HG03521 (cell line): ENCODE results near the gene NENF.
A peak's percentile ranks its signal among the peaks of the same experiment; 100 is the strongest.
"Not testable (repeated sequence)": the region's sequence is repeated elsewhere in the genome, so short reads cannot be mapped to it uniquely, and the experiment has no call there.

ENCODE experiments used
- ATAC-seq: cut with Tn5 transposase; IDR thresholded peaks from one replicate; pipeline ENCODE4 v1.9.1; 2021; ENCODE audit warnings: mild to moderate bottlenecking, moderate library complexity; ENCODE audit not compliant: unreplicated experiment

NENF gene

DNA sequence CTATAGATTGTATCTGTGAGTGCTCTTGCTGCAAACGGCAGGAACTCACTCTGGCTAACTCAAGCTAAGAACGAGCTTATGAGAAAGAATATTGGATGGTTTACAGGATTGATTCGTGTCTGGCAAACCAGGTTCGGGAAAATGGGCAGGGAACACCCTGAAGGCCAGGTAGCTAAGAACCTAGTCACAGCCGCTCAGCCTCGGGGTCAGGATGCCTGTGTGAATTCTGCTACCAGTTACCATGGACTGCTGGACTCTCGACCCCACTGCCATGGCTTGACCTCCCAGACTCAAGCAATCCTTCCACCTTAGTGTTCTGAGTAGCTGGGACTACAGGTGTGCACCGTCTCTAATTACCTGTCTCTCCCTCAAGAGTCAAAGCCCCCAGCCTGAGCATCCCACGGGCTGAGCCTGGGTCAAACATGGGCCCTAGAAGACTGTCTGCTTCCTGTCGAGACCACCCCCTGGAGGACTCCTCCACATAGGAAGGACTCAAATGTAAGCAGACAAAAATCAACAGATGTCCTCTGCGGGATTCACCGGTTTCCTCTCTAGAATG lies 45.8 kb downstream of the NENF start:
- ATAC-seq: no peak

- no peak for ATAC-seq
Observed at GRCh38 chr1:212479188-212479587, 46.5 kb downstream of the NENF start.

DNA sequence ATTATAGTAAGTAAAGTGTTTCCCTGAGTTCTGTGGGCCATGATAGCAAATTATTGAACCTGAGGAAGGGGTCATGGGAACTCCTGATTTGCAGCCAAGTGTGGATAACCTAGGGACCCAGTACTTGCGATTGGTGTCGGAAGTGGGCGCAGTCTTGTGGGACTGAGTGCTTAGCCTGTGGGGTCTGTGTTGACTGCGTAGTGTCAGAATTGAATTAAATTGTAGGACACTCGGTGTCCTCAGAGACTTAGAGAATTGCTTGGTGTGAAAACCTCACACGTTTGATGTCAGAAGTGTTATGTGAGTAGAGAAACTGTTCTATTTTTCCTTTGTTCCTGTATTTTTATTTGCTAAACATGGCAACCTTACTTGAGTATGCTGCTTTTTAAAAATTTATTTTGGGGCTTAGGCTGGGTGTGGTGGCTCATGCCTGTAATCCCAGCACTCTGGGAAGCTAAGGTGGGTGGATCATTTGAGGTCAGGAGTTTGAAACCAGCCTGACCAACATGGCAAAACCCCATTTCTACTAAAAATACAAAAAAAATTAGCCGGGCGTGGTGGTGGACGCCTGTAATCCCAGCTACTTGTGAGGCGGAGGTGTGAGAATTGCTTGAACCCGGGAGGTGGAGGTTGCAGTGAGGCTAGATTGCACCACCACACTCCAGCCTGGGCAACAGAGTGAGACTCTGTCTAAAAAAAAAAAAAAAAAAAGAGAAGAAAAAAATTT lies 48.2 kb downstream of the NENF start:
- ATAC-seq: not testable (repeated sequence)

GRCh38 chr1:212481438-212481767 lies 48.7 kb downstream of the NENF start:
- no peak for ATAC-seq

DNA sequence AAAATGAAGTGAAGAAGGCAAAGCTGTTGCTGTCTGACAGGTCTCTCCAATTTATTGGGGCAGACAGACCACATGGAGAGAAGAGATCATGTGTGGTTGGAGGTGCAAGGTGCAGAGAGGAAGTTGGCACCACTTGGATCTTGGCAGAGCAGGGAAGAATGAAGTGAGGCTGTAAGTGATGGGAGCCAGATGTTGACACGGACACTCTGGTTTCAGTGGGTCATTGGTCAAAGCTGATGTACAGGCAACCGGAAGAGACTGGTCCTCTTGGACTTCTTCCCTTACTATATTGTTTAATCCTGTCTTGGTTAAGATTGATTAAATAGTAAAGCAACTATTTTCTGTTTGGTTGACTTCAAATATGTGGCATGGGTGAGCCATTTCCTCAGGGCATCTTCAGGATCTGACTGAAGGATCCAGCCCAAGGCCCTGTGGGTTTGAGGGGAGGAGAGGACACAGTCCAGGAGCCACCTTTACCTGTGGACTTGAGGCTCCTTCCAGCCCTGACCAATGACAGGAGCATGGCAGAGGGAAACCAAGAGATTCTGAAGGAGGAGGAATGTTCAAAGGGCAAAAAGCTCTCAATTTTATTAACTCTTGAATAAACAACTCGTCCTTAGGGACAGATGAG lies 49.4 kb downstream of the NENF start:
- no peak for ATAC-seq

DNA sequence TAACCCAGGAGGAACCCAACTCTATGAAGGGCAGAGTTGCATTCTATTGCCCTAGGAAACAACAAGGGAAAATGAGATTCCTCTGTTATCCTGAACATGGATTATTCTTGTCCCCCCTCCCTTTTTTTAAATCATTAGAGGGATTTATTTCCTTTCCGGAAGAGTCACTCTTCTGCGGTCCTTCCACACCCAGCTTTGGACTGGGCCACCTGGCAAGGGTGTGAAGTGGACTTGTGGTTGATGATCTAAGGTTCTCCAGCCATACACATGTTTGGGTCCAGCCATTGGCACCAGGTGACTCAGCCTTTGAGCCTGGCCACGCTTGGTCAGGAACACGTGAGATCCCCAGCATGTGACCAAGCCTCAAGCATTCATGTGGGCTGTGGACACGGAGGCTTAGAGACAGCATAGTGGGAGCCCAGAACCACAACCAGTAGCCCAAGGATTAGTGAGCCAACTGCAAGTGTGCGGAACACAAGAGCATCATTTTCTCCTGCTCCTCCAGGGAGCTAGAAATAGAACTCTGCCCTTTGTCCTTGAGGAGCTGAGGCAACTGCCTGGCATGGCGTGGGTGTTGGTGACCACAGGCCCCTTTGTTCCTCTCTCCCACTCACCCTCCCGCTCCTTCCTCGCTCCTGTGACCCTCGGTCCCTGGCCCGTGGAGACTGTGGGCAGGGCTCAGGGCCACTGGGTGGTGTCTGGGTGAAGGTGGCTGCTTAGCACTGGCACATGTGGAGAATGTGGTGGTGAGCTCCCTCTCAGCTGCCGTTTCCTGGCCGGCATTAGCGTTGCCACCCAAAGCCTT lies 50.1 kb downstream of the NENF start:
- ATAC-seq: no peak

DNA sequence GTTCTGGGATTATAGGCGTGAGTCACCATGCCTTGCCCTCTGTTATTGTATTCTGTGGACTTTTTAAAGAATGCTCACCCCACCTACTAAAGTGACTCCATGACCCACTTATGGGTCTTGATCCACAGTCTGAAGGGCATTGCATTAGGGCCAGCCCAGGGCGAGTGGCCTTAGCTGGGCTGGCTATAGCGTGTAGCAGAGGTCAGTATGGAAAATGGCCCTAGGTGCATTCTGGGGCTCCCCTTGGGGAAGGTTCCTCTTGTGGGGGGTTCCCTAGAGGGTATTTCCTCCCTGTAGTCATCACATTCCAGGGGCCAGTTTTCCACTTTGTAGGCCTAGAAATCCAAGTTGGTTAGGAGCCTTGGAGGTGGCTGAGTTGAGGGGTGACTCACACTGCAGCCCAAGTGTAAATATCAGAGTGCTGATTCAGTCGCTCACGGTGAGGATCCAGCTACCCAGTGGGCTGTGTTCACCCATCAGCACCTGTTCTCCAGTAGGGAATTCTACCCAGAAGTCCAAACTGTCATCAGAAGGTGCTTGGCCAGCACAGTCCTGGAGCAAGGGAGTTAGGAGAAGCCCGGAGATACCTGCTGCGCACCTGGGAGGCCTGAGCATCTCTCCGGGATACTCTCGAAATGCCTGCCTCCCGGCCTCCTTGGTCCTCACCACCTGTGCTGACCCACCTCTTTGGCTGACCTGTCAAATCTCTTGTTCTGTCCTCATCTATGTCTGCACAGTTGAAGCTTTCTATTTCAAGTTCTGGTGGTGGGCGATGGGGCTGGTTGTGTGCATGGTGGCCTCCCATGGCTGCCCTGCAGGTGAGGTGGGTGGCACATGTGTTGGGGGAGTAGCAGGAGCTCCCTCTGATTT lies 52.2 kb downstream of the NENF start:
- no peak for ATAC-seq

DNA sequence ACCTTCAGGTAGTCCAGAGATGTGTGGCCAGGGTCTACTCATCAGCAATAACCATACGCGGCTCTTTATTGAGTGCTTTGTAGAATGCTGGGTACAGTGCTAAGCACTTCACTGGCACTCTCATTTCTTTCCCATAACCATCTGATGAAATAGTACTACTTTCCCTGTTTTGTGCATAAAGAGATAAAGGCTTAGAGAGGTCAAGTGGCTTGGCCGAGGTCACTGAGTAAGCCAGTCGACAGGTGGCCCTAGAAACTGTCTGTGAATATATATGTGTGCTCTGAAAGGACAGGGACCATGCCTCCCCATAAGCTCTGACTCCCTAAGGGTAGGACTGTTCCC lies 52.8 kb downstream of the NENF start:
- no peak for ATAC-seq

- ATAC-seq: no peak
Observed at GRCh38 chr1:212485913-212486618, 53.3 kb downstream of the NENF start.

DNA sequence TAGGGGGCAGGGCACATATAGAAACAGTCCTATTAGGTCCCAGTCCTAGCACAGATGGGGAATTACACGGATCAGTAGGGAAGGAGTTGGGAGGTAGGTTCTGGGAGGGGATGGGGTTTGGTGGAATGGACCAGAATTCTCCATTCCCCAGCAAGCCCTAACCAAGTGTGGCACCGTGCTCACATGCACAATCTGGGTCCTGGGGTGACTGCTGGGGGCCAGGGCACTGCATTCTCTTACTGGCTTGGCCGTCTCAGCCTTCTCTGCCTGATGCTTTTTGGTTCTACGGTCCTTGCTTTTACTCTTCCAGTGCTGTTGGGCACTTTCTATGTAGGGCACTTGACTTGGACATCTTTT lies 53.9 kb downstream of the NENF start:
- no peak for ATAC-seq

DNA sequence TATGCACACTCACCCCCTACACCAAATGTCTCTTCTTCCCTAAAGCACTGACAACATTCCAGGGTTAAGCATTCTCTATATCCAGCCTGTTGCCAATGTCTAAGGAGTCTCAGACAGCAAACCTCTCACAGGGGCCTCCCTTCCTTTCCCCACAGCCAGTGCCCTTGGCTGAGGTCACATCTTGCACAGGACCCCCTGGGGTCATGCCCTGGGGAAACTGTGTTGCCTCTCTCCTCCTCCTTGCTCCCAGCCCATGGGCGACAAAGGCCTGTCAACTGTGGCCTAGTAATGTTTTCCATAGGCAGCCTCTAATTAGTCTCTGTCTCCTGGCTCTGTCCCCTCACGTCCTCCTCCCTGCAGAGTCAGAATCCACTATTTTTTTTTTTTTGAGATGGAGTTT lies 54.6 kb downstream of the NENF start:
- ATAC-seq: no peak

DNA sequence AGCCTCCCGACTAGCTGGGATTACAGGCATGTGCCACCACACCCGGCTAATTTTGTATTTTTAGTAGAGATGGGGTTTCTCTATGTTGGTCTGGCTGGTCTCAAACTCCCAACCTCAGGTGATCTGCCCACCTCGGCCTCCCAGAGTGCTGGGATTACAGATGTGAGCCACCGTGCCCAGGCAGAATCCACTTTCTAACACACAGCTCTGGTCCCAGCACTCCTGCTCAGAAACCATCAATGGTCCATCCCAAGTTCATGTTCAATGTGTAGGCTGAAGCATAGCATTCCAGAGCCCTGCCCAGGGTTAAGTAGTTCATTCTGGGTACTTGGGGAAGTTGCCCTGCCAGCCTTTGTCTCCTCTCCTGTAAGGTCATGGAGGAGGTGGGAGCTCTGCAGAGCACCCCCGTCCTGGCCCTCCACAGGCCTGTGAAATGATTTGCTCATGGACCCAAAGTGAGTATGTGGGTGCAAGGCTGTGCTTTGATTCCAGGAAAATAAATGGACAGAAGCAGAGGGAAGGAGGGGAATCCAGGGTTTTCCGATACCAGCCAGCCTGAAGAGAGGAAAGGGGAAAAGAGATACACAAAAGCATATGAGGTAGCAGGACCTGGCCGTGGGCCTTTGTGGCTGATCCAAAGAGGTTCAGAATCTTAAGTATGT lies 55.2 kb downstream of the NENF start:
- ATAC-seq: no peak

- ATAC-seq: peak; percentile 77
Observed at GRCh38 chr1:212488436-212489283, 55.9 kb downstream of the NENF start.

DNA sequence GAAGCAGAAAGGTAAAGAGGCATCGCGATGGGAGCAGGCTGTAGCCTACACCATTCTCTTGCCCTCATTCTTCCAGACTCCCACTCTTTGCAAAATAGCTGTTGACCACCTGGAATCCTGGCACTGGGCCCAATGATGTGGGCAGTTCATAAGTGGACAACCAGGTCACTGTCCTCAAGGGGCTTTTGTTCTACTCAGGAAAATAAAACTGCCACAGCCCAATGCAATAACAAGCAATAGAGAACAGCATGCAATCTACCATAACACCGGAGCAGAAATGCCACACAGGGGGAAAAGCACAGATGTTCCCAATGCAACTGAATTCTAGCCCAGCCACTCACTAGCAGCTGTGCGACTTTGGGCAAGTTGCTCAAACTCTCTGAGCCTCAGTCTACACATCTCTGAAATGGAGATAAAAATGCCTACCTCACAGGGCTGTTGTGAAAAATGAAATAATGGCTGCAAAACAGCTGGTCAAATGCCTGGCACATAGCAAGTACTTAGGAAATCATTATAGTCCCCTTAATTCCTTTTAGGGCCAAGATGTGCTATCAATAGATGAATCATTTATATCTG lies 56.7 kb downstream of the NENF start:
- no peak for ATAC-seq

DNA sequence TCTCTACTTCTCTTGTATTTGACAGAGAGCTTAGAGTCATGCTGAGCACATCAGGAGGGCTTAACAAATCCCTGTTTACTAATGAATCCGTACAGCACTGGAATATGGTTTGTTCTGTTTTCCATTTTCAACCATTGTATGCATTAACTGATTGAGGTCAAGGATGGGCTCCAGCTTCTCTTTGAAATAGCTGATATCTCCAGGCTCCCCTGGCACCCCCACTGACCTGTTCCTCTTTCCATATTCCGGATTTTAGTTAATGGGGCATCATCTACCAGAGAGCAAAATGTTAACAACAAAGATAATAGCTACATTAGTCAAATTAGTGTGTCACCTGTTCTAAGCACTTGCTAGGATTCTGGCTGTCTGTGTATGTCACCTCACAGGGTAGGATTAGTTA lies 57.6 kb downstream of the NENF start:
- no peak for ATAC-seq

GRCh38 chr1:212491454-212491853 lies 58.7 kb downstream of the NENF start:
- no peak for ATAC-seq
